SHP77 treated with DMSO at 0.1 percent for 48 hours (cell line): Measurements from ENCODE around the gene GNG12.

Experiments
- DNase-seq: peaks from one replicate; lab custom pipeline; 2025; lab: John Stamatoyannopoulos, UW

Gene GNG12

DNA sequence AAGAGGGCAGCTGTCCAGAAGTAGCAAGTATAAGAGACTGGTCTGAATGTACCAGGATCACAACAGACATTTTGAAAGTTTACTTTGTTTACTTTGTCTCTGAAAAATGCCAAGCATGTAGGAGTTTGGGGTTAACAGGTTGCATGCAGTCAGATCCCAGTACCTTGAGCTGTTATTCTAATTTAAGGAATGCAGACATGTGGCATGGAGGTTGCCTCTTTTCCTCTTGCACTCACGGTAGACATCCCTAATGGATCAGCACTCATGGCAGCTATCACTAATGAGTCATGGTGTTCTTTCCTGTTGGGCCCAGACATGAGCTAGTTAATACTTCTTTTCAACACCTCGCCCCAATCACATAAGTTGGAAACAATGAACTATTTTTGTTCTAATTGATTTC, 81.0 kb downstream of the GNG12 start:
- DNase-seq: no peak

DNA sequence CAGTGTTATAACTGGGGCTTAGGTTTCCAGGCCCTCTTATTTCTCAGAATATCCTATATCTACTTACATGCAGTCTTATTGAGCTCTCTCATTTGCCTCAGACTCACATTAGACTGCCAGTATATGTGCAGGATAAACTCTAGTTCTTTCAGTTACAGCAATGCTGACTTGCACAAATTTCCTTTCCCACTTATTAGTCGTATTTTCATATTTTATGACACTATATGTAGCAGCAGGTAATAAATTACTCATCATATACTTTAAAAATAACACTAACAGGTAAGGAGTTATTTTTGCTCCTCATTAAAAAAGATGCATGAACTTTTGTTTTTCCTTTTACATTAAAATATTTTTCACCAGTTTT, 82.6 kb downstream of the GNG12 start:
- DNase-seq: no peak

DNA sequence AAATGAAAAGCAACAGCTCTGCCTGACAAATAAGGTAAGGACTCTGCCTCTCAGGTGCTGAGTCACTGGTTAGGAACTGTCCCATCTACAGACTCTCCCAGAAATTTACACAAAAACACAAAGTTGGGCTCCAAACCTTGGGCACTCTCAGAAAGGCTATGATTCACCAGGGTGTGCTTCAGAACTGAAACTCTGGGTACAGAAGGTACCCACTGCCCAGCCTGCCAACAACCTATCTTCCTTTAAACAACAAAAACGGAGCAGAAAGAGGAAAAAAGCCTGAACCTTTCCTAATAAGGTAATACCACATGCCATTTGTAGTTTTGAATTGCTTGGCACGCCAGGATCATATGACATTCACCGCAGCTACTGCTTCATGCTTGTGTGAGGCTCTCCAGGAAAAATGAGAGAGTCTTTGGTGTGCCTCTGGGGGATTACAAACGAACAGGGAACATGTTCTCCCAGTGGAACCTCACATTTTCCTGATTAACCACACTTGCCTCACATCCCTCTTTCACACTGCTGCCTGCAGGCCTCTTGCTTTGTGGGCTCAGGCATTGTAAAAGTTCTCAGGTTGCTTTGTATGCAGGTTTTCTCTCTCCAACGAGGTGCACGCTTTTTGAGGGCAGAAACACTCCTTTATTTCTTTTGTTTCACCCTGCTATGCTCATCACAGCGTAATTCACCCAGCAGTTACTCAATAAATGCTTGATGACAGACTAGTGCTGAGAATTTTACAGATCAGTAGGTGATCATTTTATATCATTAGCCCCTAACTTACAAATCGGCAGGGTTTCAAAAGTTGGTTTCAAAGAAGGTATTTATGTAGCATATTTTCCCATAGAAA, 83.2 kb downstream of the GNG12 start:
- no peak for DNase-seq

DNA sequence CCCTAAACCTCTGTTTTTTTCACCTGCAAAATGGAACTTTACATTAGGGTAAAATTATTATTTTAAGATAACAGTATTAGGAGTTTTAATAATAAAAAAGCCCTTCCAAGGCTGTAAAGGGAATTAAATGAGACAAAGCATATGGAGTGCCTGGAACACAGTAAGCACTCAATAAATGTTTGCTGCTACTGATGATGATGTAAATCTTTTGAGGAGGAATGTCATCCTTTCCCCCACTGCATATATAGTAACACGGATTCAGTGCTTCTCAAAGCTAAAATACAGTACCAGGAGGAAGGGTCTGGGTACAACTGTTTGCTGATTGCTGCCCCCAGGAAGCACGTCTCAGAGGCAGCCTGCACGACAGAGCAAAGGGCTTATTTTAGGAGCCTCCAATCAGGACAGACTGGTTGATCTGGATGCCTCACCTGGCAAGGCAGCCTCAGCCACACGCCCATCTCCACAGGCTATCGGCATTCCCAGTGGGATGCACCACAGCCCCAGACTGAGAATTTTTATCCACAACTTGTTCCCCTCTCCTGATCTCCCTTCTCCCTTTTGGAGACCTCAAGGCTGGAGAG, 83.9 kb downstream of the GNG12 start:
- no peak for DNase-seq

DNA sequence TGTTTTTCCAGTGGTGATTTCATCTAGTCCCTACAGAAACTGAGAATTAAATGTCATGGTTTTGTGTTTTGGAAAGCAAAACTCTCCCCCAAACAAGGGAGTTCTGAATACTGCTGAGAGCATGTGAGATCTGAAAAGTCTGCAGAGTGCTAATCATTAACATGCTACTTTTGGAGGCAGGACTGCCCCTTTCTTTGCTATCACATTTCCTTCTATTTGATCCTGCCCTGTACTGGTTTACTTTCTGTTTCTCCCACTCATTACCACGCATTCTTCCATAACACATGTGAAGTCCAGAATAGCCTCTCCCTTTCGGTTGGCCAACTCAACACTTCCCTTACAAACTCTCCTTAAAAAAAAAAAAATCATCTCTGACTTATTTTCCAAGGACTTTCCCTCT, 84.6 kb downstream of the GNG12 start:
- no peak for DNase-seq

DNA sequence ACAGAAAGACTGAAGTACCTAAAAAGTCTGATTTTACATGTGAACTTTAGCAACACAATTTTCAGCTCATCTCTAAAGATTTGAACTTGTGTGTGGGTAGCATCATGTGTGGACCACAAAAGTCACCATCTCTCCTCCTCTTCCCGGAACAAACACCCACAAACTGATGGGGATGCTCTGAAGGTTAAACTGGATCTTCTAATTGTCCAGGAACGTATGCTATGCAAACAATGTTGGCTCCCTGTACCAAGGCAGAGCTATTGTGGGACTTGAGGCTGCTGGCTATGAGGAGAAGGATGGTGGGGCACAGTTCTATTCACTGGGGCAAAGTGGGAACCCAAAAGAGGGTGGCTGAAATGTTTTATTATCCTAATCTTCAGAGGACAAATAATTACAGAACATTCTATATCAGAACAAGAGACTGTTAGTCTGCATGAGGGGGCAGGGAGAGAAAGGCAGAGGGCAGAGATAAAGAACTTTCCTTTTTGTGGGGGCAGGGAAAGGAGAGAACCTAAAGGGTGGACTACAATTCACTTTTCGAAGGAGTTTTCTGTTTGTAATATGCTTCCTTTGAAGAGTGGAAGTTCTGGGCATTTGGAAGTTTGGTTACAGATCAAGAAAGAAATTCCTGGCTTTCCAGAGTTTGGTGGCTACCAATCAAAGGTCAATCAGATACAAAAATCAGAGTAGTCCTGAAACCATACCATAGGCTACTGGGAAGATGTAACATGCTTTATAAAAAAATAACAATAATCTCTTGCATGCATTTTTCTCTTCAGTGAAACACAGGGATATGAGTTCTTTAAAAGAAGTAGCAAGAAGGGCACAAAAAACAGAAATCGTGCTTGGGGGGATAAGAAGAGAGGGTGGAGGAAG, 85.4 kb downstream of the GNG12 start:
- DNase-seq: no peak

DNA sequence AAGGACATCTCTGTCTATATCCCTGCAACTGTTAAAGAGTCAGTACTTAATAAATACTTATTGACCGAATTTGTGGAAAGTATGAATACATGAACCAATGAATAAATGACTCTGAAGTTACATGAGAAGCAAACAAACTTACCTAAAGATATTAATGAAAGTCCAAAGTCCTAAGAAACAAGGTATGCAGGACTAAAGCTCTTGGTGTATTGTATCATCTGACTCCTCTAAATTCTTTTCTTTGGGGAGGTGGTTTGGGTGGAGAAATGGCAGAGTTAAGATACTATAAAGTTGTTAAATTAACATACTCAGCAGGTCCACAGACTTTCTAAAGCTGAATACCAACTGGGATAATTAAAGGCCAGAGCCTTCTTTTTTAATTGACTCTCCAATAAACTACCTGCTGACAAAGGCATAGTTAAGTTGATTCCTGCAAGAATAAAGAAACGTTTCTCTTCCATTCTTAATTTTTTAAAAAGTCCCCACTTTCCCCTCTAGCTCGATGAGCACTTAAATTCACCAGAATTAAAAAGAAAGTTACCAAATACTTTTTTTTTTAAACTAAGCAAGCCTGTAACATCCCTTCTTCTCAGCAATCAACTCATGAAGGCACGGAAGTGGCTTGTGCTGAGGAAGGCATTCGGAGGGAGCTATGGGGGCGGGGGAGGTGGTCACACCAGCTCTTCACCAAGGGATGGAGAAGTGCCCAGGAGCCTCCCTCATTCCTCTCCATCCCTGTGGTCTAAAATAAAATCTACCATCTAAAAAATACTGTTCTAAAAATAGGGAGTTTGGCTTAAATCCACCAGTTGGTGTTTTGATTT, 87.2 kb downstream of the GNG12 start:
- no peak for DNase-seq

DNA sequence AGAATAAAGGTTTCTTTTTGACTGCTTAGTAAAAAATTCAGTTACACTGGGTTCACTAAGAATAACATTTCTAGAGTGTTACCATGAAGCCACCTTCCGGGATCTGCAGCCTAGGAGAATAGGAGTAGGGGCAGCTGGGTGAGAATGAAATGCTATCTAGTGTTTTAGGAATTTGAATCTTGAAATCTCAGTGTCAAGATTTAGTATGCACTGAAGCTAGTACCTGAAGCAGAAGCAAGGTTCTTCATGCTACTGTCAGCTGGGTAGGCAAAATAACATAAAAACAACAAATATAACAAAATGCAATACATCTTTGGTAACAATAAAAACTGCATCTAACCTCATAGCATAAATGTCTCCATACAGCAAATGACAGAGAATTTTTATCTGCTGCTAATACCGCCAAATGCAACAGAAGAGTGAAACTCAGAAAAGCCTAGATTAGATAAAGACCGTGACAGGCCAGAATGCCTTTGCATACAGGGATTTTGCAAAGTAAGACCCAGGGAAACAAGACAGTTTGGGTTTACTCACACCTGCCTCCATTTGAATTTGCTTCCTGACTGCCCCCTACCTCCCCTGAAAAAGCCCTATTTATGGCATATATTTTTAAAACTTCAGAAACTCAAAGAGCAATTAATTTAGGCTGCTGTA, 90.1 kb downstream of the GNG12 start:
- DNase-seq: no peak

DNA sequence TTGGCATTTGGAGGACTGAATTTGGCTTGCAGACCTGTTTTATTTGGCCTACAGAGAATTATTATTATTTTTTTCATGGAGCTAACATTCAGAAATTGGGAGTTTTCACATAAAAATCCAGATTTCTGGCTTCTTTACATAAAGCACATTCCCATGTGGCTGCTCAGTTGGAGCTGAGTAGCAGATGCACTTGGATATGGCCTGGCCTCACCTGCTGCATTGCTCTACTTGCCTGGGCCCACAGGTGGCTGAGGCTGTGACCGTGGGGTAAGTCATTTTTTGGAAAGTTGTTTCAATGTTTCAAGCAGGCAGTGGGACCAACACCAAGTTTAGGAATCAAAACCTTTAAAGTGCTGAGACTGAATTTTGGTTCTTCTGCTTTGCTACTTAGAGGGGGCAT, 91.5 kb downstream of the GNG12 start:
- DNase-seq: no peak

DNA sequence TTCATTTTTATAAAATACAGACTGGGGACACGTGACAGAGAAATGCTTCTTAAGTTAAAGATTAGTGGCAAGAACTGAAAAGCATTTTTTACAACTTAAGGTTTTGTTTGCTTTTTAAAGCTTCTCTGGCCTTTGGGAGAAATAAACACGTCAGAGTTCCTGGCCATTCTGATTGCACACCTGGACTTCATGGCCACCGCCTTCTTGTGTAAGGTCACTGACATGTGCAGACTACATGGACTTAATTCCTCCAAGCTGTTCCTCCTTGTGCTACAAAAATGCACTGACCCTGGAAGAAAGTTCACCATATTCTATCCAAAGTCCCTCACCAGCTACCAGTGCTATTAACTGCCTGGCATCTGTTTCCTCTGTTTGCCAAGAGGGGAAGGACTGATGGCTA, 92.1 kb downstream of the GNG12 start:
- DNase-seq: no peak

DNA sequence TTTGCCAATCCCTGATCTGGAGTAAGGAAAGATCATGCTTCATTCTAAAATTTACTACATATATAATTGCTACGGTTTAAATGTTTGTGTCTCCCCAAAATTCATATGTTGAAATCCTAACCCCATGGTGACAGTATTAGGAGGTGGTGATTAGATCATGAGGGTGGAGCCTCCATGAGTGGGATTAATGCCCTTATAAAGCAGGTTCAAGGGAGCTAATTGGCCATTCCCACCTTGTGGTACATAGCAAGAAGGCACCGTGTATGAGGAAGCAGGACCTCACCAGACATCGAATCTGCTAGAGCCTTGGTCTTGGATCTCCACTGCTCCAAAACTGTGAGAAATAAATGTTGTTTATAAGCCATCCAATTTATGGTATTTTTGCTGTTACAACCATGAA, 92.7 kb downstream of the GNG12 start:
- DNase-seq: no peak

DNA sequence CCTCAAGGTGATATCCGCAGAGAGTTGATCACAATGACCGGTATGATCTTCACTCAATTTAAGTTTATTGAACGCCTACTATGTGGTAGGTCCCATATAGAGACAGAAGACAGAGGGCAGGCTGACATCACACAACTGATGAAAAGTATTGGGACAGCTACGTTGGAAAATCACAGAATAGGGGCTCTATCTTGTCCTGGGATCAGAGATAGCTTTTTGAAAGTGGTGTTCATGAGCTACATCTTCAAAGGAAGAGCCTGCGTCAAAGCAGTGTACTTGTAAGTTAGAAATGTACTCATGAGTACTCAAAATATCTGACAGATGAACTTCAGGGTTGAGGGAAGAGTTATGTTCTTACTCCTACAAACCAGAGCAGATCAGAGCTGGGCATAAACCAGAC, 93.9 kb downstream of the GNG12 start:
- DNase-seq: no peak

DNA sequence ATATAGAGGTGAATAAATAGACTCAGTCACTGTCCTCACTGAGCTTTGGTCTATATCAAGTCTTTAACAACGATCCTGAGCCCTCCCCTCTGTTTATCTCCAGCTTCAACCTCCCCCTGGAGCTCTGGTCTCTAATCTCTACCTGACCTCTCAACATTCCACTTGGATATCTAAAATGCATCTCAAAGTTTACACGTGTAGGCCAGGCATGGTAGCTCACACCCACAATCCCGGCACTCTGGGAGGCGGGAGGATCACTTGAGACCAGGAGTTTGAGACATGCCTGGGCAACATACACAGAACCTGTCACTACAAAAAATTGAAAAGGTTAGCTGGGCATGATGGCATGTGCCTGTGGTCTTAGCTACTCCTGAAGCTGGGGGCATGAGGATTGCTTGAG, 94.9 kb downstream of the GNG12 start:
- DNase-seq: no peak

DNA sequence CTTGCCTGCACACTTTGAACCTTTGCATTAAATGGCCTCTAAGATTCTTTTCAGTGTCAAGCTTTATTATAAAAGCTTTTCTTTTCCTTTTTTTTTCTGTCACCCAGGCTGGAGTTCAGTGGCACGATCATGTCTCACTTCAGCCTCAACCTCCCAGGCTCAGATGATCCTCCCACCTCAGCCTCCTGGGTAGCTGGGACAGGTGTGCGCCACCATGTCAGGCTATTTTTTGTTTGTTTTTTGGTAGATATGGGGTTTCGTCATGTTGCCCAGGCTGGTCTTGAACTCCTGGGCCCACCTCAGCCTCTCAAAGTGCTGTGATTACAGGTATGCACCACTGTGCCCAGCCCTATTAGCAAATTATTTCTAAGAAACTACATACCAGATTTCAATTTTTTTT, 95.4 kb downstream of the GNG12 start:
- no peak for DNase-seq

DNA sequence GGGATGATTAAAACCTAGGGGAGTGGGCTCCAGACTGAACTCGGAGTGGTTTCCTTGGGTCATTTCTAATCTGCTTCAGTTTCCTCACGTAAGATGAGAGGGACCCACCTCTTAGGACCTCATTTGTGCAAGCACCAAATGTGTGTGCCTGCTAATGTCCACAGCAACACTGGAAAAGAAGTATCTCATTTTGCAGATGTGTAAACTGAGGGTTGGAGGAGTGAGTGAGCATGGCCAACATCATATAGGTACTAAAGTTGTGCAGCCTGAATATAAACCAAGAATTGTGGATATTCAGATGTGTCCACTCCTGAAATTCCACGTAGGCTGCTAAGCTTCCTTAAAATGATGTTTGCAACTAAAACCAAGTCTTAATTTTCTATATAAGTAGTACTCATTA, 96.5 kb downstream of the GNG12 start:
- DNase-seq: no peak

DNA sequence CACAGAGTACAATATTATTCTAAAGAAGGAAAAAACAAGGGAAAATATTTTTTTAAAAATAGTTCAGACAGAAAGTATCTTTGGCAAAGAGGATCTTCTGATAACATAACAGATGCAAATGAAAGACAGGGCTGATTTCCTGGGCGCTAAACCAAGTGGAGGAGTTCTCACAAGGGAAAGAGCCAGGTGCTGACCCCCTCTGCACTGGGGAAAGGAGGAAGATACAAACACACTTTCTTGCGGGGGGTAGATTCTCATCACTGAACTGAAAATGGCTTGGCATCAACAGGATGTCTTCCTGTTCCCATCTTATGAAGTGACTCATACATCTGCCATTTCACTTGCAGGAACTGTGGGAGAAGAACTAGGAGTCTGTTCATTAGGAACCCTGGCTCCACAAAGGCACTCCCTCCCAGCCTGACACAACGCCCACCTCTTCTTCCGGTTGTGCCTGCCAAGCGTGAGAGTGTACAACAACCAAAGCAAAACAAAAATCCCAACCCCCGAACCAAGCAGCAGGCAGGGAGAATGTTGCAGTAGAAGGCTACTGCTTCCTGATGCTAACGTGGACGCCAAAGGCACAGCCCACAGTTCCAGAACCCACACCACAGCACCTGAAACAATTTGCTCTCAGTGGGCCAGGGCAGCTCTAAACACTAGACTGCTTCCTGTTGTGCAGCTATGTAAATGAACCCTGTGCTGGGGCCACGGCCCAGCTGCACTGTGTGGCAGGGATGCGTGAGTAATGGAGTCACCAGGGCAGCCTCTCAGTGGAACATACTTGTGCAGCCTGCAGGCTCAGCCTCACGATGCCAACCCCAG, 97.2 kb downstream of the GNG12 start:
- peak; percentile 81 for DNase-seq

DNA sequence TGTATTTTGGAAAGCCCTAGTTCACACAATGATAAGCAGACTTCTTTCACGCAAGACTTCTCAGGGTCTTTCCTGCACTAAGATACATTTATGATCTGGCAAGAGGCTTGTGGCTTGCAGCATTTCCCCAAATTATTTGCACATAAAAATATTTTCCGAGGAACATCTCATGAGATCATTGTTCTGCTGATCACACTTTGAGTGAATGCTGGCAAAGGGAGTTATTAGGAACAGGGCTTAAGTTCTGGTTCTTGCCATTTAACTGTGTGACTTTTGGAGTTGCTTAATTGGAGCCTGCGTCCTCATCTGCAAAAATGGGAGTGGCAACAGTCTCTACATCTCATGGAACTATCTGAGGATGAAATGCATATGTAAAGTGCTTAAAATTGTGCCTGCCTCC, 98.1 kb downstream of the GNG12 start:
- DNase-seq: no peak

DNA sequence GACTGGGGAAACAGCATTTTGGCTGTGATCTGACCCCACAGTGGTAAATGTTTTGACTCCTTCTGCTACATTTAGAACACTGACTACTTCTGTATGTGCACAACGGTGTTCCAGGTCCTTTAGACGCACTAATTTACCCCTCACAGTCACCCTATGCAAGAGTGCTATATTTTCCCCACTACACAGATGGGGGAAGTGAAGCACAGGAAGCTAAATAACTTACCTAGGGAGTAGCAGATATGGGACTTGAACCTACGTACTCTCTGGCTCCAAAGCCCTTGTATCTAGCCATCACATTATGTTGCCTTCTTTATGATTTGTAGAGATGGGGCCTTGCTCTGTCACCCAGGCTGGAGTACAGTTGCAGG, 99.0 kb downstream of the GNG12 start:
- DNase-seq: no peak

DNA sequence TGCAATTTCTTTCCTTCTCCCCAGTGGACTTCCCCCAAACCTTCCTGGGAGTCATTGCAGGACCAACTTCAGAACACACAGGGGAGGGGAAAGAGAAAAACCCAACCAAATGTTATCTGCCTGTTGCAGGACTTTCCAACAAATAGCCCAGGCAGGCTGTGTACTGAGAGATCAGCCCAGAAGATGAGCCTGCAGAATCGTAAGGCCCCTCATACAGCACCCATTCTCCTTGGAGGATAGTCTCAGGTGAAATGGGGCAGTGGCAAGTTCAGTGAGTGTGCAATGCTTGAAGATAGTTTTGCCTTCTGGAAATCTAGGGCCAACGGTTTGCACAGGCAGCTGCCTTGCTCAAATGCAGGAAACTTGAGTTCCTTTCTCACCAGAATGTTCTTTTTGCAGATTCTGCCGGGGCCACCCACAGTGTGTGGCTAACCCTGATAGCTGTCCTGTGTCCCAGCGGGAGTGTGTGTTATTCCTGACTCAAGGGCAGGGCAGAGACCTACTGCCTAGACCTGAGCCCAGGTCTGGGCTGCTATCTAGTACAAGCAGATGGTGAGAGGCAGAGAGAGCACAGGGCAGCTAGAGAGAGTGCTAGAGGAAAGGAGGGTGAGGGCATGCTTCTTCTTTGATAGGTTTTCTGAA, 99.5 kb downstream of the GNG12 start:
- DNase-seq: no peak

DNA sequence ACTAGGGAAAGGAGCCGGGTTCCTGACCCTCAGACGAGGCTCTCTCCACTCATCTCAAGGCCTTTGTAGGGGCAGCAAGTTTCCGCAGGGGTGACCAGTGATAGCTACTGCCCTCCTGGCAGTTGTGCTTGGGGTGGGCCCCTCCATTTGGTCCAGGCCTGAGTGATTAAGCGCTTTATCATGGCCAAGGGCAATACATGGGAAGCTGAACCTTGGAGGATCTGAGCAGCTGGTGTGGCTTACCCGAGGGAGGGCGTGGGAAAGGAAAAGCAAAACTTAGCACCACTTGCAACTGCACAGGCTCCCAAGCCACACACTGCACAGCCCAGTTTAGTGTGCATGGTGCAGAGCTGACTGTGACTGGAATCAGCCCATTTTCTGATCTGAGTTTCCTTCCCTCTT, 100.5 kb downstream of the GNG12 start:
- DNase-seq: no peak
